ENCODE data around the gene HMMR.
"Not testable (repeated sequence)": the region's sequence is repeated elsewhere in the genome, so short reads cannot be mapped to it uniquely, and the experiment has no call there.

HMMR gene

DNA sequence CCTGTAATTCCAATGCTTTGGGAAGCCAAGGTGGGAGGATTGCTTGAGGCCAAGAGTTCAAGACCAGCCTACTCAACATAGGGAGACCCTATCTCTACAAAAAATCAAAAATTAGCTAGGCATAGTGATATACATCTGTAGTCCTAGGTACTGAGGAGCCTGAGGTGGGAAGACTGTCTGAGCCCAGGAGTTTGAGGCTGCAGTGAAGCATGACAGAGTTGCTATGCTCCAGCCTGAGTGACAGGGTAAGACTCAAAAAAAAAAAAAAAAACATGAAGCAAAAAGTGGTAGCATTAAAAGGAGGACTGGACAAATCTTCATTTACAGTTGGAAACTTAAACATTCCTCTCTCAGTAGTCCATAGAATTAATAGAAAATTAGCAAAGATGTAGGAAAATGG is 13.2 kb upstream of the HMMR start:
- Mint-ChIP-seq H3K27me3 (no peaks in the 10 kb centered on the region), H3K36me3 (peaks cover 14% of the 10 kb centered on the region), H3K4me3 (no peak overlapping the region), H3K4me1 (no peaks in the 10 kb centered on the region), H3K27ac (no peak overlapping the region), H3K9me3 (no peaks in the 10 kb centered on the region)
- DNase-seq (ENCODE audit: low spot score in 2 of 2) (no peak), ATAC-seq (ENCODE audit: low read depth) (no peak)

DNA sequence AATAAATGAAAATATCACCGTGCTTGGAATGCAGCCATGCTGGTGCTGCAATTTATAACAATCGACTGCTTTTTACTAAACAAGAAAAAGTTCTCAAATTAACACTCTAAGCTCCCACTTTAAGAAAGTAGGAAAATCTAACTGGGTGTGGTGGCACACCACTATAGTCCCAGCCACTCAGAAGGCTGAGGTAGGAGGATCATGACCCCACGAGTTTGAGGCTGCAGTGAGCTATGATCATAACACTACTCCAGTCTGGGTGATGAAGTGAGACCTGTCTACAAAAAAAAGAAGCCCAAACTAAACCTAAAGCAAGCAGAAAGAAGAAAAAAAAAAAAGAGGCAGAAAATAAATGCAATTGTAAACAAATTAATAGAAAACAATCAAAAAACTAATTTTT is 12.6 kb upstream of the HMMR start:
- Mint-ChIP-seq H3K36me3 (peaks cover 17% of the 10 kb centered on the region), H3K27me3 (no peaks in the 10 kb centered on the region), H3K27ac (peak overlapping the region; percentile 21), H3K4me1 (no peaks in the 10 kb centered on the region), H3K9me3 (no peaks in the 10 kb centered on the region), H3K4me3 (no peak overlapping the region)
- DNase-seq (ENCODE audit: low spot score in 2 of 2): no peak
- ATAC-seq (ENCODE audit: low read depth): no peak

DNA sequence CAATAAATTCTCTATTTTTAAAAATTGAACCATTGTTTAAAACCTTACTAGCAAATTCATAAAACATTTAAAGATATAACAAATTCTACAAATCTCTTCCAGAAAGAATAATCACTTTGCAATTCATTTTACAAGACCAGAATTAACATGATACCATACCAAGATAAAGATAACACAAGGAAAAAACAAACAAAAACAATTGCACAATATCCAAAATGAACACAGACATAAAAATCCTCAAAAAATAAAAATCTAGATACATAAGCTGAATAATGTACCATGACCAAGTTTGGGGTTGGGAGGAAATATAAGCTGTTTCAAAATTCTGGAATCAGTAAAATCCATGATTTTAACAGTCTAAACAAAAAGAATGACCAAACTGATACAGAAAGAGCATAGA is 11.9 kb upstream of the HMMR start:
- Mint-ChIP-seq H3K36me3 (peaks cover 17% of the 10 kb centered on the region), H3K27me3 (no peaks in the 10 kb centered on the region), H3K27ac (peak overlapping the region; percentile 58), H3K4me1 (no peaks in the 10 kb centered on the region), H3K4me3 (no peak overlapping the region), H3K9me3 (no peaks in the 10 kb centered on the region)
- ATAC-seq (ENCODE audit: low read depth) (no peak), DNase-seq (ENCODE audit: low spot score in 2 of 2) (no peak)

DNA sequence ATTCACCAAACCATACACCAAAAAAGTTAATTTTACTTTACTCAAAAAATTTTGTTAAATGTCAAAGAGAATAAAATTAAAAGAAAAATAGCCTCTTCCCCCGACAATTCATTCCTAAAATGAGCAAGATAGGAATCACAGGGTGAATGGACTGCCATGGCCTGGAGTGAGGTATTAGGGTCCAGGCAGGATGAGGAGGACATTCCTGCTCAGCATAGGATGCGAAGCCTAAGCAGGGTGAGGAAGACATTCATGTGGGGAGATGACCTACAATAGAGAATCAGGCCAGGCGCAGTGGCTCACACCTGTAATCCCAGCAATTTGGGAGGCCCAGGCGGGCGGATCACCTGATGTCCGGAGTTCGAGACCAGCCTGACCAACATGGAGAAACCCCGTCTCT is 8.9 kb upstream of the HMMR start:
- no peak overlapping the region for H3K4me3 Mint-ChIP-seq
- ATAC-seq (ENCODE audit: low read depth) (no peak), DNase-seq (ENCODE audit: low spot score in 2 of 2) (no peak)
- H3K9me3 Mint-ChIP-seq: peaks cover 1% of the 10 kb centered on the region
- no peaks in the 10 kb centered on the region for H3K27me3 Mint-ChIP-seq
- H3K27ac Mint-ChIP-seq: no peak overlapping the region
- H3K4me1 Mint-ChIP-seq: peaks cover 5% of the 10 kb centered on the region
- peaks cover 29% of the 10 kb centered on the region for H3K36me3 Mint-ChIP-seq

DNA sequence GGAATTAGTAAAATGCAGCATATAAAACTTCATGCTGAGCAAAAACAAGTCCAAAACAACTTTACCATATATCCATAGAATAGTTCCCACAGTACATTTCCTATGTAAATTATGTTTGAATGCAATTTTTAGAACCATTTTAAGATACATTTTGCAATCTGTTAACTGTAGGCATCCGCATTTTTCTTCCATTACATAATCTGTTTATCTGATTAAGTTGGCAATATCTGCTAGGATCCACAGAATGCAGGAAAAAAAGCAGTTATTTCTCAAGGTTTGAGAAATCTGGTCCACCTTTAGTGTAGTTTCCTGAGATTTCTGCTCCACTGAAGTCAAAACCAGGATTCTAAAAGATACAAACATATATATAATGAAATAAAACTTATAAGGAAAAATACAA is 6.7 kb upstream of the HMMR start:
- H3K27ac Mint-ChIP-seq: no peak overlapping the region
- no peak overlapping the region for H3K4me3 Mint-ChIP-seq
- H3K36me3 Mint-ChIP-seq: peaks cover 29% of the 10 kb centered on the region
- DNase-seq (ENCODE audit: low spot score in 2 of 2): no peak
- H3K4me1 Mint-ChIP-seq: peaks cover 10% of the 10 kb centered on the region
- H3K9me3 Mint-ChIP-seq: peaks cover 1% of the 10 kb centered on the region
- no peaks in the 10 kb centered on the region for H3K27me3 Mint-ChIP-seq
- ATAC-seq (ENCODE audit: low read depth): no peak

DNA sequence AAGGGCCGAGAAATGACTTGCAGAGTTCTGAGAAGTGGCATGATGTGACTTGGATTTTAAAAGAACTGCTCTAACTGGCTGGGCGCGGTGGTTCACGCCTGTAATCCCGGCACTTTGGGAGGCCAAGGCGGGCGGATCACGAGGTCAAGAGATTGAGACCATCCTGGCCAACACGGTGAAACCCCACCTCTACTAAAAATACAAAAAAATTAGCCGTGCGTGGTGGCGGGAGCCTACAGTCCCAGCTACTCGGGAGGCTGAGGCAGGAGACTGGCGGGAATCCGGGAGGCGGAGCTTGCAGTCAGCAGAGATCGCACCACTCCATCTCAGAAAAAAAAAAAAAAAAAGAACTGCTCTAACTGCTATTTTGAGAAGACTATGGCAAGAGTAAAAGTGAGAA is 5.0 kb upstream of the HMMR start:
- H3K9me3 Mint-ChIP-seq; ATAC-seq (ENCODE audit: low read depth); H3K27me3 Mint-ChIP-seq; H3K27ac Mint-ChIP-seq; H3K4me3 Mint-ChIP-seq; DNase-seq (ENCODE audit: low spot score in 2 of 2): not testable (repeated sequence)
- Mint-ChIP-seq H3K36me3 (peaks cover 23% of the 10 kb centered on the region), H3K4me1 (peaks cover 17% of the 10 kb centered on the region)

DNA sequence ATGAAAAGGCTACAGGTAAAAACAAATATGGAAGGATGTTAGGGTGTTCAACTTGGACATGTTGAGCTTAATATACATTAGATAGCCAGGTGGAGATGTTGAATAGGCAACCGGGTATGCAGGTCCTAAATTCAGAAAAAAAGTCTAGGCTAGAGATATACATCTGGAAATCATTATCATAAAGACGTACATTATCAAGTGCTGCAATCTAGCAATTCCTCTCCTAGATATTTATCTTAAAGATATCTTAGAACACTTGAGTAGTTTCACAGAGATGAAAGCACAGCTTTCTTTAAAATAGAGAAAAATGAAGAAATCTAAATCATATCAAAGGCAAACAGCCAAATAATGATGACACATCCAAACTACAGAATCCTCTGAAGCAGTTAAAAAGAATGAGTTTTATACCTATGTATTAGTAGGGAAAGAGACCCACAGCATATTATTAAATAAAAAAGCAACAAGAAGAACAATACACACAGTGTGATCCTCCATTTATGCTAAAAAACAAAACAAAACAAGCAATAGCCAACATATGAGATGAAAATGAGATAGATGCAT is 4.3 kb upstream of the HMMR start:
- Mint-ChIP-seq H3K27me3 (no peaks in the 10 kb centered on the region), H3K4me3 (no peak overlapping the region)
- no peak for ATAC-seq (ENCODE audit: low read depth)

DNA sequence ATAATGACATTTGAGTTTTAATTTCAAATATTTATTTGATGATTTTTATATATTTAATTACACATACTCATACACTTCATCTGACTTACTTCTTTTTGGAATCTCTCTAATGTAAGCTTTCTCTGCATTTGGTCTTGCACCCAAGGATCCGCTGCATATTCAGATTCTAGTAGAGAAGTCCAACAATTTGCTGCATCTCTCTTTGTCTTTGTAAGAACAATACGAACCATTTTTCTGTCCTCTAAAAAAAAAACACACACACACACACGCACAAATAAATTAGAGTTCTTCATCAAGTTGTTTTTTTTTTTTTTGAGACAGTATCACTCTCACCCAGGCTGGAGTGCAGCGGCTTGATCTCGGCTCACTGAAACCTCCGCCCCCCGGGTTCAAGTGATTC is 3.6 kb upstream of the HMMR start:
- H3K27ac Mint-ChIP-seq: peak overlapping the region; percentile 8

More for the DNA sequence above, 4.3 kb upstream of the HMMR start:
- H3K4me1 Mint-ChIP-seq: peaks cover 21% of the 10 kb centered on the region
- DNase-seq (ENCODE audit: low spot score in 2 of 2): no peak
- peaks cover 1% of the 10 kb centered on the region for H3K9me3 Mint-ChIP-seq
- H3K27ac Mint-ChIP-seq: peak overlapping the region; percentile 8
- peaks cover 19% of the 10 kb centered on the region for H3K36me3 Mint-ChIP-seq

DNA sequence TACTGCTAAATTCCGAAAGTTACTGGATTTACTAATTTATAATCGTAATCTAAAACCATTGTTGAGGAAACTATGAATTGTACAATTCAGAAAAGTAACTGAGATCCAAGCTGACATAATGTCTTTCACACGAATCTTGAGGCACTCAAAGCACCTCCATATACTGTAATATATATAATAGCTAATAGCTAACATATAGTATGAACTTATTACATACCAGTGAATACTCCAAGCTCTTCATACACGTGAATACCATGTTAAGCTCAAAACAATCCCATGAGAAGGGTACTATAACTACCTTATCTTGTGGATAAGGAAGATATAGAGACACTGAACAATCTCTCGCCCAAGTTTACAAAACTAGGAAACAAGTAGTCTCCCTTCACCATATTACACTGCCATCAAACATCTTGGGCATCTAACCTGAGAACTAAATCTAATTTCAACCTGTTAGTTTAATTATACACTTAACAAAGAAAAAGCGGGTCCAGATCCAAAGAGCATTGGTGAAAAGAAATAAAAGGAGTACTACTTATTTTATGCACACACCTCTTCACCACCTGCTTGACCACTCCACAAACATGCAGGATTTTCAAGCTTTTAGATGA is 1.6 kb upstream of the HMMR start:
- ATAC-seq (ENCODE audit: low read depth): no peak
- peaks cover 21% of the 10 kb centered on the region for H3K4me1 Mint-ChIP-seq

More for the DNA sequence above, 3.6 kb upstream of the HMMR start:
- H3K9me3 Mint-ChIP-seq: peaks cover 1% of the 10 kb centered on the region
- ATAC-seq (ENCODE audit: low read depth) (no peak), DNase-seq (ENCODE audit: low spot score in 2 of 2) (no peak)
- H3K4me1 Mint-ChIP-seq: peaks cover 21% of the 10 kb centered on the region
- no peaks in the 10 kb centered on the region for H3K27me3 Mint-ChIP-seq
- H3K36me3 Mint-ChIP-seq: peaks cover 18% of the 10 kb centered on the region
- H3K4me3 Mint-ChIP-seq: no peak overlapping the region

DNA sequence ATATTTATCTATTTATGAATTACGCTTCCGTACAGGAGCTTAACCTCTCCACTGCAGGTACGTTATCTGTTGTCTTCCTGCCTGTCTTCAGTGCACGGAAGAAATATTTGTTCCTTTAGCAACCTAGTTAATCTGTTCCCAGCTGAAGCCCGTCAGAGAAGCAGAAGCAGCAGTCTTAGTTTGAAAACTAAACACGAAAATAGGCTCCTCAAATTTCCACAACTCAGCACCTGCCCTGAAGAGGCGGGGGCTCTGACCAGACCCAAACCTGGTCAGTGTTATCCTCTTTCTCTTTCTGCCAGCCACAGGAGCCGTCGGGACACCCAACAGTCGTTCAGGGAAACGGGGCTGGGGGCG is 992 bp upstream of the HMMR start:
- Mint-ChIP-seq H3K4me3 (peak overlapping the region; percentile 94), H3K27ac (peak overlapping the region; percentile 99), H3K27me3 (no peaks in the 10 kb centered on the region), H3K9me3 (peaks cover 1% of the 10 kb centered on the region), H3K4me1 (peaks cover 21% of the 10 kb centered on the region), H3K36me3 (peaks cover 15% of the 10 kb centered on the region)
- ATAC-seq (ENCODE audit: low read depth) (no peak), DNase-seq (ENCODE audit: low spot score in 2 of 2) (no peak)

More for the DNA sequence above, 1.6 kb upstream of the HMMR start:
- no peak for DNase-seq (ENCODE audit: low spot score in 2 of 2)
- peak overlapping the region; percentile 99 for H3K27ac Mint-ChIP-seq
- H3K9me3 Mint-ChIP-seq: peaks cover 1% of the 10 kb centered on the region
- H3K4me3 Mint-ChIP-seq: peak overlapping the region; percentile 94
- peaks cover 15% of the 10 kb centered on the region for H3K36me3 Mint-ChIP-seq
- H3K27me3 Mint-ChIP-seq: no peaks in the 10 kb centered on the region

DNA sequence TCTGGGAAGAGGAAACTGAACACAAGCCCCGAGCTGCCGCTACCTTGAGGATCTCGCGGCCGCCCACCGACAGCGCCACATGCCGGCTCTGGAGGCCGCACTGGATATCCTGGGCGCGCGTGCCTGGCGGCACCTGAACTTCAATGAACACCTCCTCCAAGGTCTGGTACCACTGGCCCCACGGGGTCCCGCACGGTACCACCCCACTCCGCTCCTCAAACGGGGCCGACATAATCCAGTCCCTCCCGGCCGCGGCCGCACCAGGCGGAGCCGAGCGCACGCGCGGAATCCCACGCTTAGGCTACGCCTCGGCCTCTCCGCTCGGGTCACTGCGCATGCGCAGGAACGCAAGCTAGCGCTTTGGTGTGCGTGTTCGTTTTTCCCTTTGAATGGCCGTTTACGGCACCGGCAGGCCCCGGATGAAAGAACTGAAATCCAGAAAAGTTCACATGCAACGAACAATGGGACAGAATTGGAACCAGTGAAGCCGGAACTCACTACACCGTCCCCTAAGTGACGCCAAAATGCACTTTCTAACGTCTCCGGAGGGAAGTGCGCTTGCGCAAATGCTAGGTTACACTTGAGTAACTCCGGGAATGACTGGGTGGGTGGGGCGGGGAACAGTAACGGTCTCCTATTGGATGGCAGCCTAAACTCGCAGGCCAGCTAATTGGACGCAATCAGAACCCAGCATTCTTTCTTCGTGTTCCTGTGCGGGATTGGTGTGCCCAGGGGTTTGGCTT is 442 bp upstream of the HMMR start, which contains the start of gene NUDCD2:
Gene NUDCD2 (minus strand): TSS at position 284 of the 743 bp plus-strand sequence. CDS start 52 bp downstream, at position 232.
- H3K36me3 Mint-ChIP-seq: peaks cover 13% of the 10 kb centered on the region
- H3K4me3 Mint-ChIP-seq: peak within 1 kb of the TSS; percentile 94
- peak; percentile 77 for ATAC-seq (ENCODE audit: low read depth)
- no peaks in the 10 kb centered on the region for H3K27me3 Mint-ChIP-seq
- H3K4me1 Mint-ChIP-seq: peaks cover 21% of the 10 kb centered on the region
- DNase-seq (ENCODE audit: low spot score in 2 of 2): peak; percentile 95 to 97
- peak within 1 kb of the TSS; percentile 99 for H3K27ac Mint-ChIP-seq
- peaks cover 1% of the 10 kb centered on the region for H3K9me3 Mint-ChIP-seq

DNA sequence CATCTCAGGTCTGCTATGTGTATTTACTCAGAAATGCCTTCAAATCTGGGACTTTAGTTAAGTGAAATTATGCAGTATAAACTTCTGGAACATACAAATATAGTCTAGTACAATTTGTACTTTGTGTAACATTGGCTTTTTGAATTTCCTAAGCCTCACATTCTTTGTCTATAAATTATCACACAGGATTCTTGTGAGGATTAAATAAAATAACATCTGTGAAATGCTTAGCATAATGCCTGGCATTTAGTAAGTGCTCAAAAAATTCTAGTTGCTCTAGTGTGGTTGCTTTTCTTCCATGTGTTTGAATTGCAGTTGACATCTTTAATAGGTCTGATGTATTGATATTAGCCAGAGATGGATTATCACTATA is 2.6 kb downstream of the HMMR start:
- no peaks in the 10 kb centered on the region for H3K27me3 Mint-ChIP-seq
- no peaks in the 10 kb centered on the region for H3K9me3 Mint-ChIP-seq
- ATAC-seq (ENCODE audit: low read depth) (no peak), DNase-seq (ENCODE audit: low spot score in 2 of 2) (no peak)
- no peak overlapping the region for H3K27ac Mint-ChIP-seq
- peaks cover 11% of the 10 kb centered on the region for H3K4me1 Mint-ChIP-seq
- no peak overlapping the region for H3K4me3 Mint-ChIP-seq
- no peaks in the 10 kb centered on the region for H3K36me3 Mint-ChIP-seq

DNA sequence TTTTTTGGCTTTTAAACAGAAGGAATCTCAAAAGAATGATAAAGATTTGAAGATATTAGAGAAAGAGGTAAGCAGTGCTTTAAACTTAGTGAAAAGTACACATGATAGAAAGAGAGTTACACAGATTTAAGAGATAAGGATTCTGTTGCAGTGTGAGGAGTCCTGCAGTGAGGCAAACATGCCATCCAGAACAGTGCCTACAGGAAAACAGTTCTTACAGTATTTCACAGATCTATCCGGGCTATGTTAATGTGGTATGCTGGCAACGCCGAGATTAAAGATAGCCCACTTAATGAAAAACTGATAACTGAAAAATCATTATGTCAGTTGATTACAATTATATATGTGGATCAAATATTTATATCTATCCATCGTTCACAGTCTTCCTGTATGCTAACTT is 7.2 kb downstream of the HMMR start:
- DNase-seq (ENCODE audit: low spot score in 2 of 2): no peak
- no peak for ATAC-seq (ENCODE audit: low read depth)
- H3K9me3 Mint-ChIP-seq: no peaks in the 10 kb centered on the region
- H3K4me1 Mint-ChIP-seq: no peaks in the 10 kb centered on the region
- H3K4me3 Mint-ChIP-seq: no peak overlapping the region
- peak overlapping the region; percentile 74 for H3K27ac Mint-ChIP-seq
- no peaks in the 10 kb centered on the region for H3K27me3 Mint-ChIP-seq
- H3K36me3 Mint-ChIP-seq: no peaks in the 10 kb centered on the region

DNA sequence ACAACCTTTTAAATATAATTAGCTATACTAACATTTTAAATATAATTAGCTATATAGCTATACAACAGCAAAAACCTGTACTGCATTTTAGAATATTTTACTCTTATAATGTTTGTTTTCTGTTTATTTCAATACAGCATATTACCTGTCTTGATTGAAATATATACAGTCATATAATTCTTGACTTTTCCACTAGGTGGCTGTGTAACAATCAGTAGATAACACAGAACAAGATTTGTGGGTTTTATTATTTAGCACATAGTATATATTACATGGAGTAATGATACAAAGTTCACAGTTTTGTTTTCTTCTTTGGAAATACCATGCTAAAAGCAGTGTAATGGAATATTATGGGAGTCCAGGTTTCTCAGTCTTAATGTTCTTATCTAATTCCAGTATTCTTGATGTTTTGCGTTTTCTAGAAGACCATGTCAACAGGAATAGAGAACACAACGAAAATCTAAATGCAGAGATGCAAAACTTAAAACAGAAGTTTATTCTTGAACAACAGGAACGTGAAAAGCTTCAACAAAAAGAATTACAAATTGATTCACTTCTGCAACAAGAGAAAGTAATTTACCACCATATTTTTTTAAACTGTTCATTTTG is 13.3 kb downstream of the HMMR start:
- ATAC-seq (ENCODE audit: low read depth): peak; percentile 60
- Mint-ChIP-seq H3K36me3 (peaks cover 2% of the 10 kb centered on the region), H3K4me3 (no peak overlapping the region), H3K4me1 (no peaks in the 10 kb centered on the region), H3K9me3 (no peaks in the 10 kb centered on the region), H3K27me3 (no peaks in the 10 kb centered on the region), H3K27ac (no peak overlapping the region)
- DNase-seq (ENCODE audit: low spot score in 2 of 2): no peak
